ENCODE results near the gene GNAO1.
A peak's percentile ranks its signal among the peaks of the same experiment; 100 is the strongest.

The GNAO1 gene

DNA sequence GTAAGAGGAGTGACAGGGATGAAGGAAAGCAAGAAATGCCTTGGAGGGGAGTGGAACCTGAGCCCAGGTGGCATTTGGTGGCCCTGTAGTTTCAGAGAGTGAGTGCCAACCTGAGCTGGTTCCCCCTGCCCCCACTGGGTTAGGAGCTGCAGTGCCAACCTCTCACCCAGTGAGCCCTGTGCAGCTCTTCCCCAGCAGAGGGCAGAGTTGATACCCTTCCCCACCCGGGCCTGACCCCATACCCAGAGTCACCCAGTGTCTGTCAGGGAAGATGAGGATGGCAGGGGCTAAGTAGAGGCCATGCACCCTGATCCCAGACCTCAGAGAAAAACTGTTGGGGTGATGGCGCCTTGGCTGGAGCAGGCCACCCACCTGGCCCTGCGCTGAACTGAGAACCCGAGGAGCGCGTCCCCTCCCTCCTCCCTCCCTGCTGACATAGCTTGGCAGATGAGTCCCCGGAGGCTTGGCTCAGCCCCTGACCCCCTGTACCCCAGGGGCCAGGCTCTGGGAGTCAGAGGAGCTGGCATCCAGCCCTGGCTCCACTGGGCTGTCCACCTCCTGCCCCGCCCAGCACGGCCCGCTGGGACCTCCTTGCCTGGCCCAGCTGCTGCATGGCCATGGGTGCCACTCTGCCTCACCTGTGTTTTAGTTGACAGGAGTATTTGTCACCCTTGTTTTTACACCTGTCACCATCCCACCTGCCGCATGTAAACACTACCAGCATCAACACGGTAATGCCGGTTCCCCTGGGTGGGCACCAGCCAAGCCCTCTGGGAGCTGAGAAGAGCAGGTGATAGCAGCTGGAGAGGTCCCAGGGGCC, 120.1 kb downstream of the GNAO1 start:
- no peak for DNase-seq (ENCODE audit: low read depth in 2 of 2, low spot score in 1 of 2)

DNA sequence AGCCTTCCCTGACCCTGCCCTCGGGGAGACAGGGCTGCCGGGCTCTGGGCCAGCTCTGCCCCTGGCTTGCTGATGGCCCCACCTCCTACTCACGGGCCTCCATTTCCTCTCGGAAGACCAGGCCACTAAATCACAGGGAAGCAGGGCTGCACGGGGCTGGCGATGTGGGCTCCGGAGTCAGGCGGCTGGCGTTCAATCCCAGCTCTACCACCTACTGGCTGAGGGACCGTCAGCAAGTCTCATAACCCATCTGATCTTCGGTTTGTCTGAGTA, 120.7 kb downstream of the GNAO1 start:
- DNase-seq (ENCODE audit: low read depth in 2 of 2, low spot score in 1 of 2), result no peak

DNA sequence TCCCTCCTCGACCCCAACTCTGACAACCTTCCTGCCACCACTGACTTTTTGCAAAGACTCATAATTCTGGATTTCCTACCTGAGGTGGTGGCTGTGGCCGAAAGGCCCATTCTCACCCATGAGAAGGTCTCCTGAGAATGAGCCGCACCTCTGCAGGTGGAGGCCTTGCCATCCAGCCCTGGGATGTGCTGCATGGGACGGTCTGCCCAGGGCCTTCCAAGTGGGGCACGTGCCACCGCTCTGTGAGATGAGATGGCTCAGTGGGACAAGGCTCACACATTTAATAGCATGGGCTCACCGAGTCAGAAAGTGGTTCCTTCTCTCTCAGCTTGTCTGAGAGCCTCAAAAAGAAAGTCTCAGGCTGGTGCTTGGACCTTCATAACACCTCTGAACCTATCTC, 121.3 kb downstream of the GNAO1 start:
- DNase-seq (ENCODE audit: low read depth in 2 of 2, low spot score in 1 of 2), result no peak

DNA sequence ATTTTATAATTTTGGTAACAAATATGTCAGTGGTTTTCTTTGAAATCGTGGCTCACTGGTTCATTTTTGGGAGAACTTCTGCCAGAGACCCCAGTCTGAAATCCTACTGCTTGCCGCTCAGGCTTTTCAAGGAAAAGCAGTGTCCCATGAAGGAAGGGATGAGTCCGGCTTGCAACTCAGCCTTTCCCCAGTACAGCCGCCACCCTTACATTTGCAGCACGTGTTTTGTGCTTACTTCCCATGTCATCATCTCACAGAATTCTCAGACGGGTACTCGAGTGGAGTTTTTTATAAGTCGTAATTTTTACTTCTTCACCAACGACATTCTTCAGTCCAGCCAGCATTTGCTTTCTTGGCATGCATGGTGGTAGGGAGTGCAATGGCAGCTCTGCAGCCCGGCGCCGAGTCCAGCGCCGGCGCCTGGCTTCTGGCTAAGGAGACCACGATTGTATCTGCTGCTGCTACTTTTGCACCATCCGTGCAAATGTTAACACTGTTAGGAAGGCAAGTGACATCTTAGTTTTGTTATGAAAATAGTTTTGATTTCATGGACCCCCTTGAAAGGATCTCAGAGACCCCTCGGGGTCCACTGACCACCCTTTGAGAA, 123.1 kb downstream of the GNAO1 start:
- no peak for DNase-seq (ENCODE audit: low read depth in 2 of 2, low spot score in 1 of 2)

GRCh38 chr16:56315955-56316354, 124.7 kb downstream of the GNAO1 start:
- no peak for DNase-seq (ENCODE audit: low read depth in 2 of 2, low spot score in 1 of 2)

DNA sequence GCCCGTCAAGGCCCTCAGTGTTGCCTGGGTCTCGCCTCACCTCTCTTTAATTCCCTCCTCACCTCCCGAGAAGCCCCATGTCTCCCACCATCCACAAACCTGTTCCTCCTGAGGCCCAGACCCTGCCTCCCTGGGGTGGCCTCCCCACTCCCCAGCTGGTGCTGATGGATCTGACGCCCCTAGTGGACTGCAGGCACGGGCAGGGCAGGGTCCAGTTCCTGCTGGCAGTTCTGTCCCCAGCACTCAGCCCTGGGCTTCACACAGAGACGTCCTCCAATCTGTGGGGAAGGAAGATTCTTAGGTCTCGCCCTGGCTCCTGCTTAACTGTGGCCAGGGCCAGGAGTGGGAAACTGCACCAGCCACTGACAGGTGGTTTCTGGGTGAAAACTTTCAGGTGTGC, 125.3 kb downstream of the GNAO1 start:
- no peak for DNase-seq (ENCODE audit: low read depth in 2 of 2, low spot score in 1 of 2)

- peak; percentile 37 to 61 for DNase-seq (ENCODE audit: low read depth in 2 of 2, low spot score in 1 of 2)
Measured at GRCh38 chr16:56317998-56318826, 126.9 kb downstream of the GNAO1 start.

DNA sequence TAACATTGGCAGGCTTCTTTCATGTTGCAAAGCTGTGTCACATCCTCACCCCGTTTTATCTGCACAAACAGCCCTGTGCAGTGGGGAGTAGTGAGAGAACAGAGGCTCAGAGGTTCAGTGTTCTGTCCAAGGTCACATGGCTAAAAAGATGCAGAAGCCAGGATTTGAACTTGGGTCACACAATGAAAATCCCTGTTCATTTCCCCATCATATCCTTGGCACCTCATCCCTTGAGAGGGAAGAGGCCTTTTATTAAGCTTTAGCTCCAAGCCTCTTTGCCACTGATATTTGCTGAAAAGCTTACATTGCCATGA, 127.5 kb downstream of the GNAO1 start:
- DNase-seq (ENCODE audit: low read depth in 2 of 2, low spot score in 1 of 2), result no peak

- DNase-seq (ENCODE audit: low read depth in 2 of 2, low spot score in 1 of 2), result no peak
Measured at GRCh38 chr16:56319376-56319775, 128.1 kb downstream of the GNAO1 start.

DNA sequence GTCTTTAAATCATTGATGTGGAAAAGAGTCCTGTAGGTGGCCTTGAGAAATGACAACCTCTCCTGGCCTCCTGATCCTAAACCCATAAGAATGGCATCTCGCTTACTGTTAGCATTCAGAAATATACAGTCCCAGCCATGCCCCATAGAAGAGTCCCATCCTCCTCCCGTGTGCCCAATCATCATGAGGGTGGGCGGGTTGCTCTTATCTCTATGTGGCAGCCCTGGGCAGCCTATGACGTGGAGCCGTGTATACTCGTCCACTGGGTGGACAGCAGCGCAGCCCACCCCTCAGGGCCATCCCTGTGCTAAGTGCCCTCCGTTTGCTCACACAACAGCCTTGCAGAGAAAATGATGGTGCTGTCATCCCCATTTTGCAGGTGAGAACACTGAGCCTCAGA, 128.8 kb downstream of the GNAO1 start:
- no peak for DNase-seq (ENCODE audit: low read depth in 2 of 2, low spot score in 1 of 2)

DNA sequence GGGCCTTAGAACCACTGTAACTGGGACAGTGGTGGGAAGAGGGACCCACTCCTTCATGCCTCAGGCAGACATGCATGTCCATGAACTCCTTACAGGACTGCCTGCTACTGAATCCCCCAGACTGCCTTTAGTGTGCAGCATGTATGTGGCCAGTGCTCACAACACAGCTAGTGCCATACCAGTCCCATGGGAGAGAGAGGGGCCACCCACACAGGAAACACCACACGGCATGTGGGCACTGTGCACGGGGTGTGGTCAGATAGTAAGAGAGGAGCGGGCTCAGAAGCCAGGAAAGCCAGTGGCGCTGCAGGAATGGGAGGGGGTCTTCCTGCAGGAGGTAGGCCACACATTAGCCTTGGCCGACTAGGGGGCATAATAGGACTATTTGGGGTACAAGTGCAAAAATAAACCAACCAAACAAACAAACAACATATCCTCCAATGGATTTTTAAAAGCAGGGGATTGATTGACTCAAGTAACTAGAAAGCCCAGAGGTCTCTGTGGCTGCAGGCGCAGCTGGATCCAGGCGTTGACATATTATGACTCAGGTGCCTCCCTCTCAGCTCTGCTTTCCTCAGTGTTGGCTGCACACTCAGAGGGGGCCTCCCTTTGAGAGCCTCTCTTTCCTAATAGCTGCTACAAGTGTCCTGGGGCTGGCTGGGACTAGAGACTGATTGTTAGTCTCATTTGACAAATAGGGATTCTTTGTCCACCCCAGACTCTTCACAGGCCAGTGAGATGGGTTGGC, 129.7 kb downstream of the GNAO1 start:
- DNase-seq (ENCODE audit: low read depth in 2 of 2, low spot score in 1 of 2), result no peak

DNA sequence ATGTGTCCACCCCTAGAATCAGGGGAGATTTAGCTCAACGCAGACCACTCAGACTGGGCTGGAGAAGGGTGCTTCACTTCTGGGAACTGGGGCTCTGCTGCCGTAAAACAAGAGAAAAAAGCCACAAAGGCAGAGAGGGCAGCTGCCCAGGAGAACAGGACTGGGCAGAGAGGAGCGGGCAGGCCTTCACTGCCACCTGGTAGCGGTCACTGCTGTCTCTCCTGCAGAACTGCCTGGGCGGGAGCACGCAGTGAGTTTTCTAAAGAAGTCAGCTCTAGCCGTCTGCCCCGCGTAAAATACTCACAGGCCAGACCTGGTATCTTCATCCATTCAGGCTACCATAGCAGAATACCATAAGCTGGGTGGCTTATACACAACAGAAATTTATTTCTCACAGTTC, 130.3 kb downstream of the GNAO1 start:
- DNase-seq (ENCODE audit: low read depth in 2 of 2, low spot score in 1 of 2), result no peak

GRCh38 chr16:56324406-56324805, 133.1 kb downstream of the GNAO1 start:
- no peak for DNase-seq (ENCODE audit: low read depth in 2 of 2, low spot score in 1 of 2)

- DNase-seq (ENCODE audit: low read depth in 2 of 2, low spot score in 1 of 2), result no peak
Measured at GRCh38 chr16:56325956-56326355, 134.7 kb downstream of the GNAO1 start.

DNA sequence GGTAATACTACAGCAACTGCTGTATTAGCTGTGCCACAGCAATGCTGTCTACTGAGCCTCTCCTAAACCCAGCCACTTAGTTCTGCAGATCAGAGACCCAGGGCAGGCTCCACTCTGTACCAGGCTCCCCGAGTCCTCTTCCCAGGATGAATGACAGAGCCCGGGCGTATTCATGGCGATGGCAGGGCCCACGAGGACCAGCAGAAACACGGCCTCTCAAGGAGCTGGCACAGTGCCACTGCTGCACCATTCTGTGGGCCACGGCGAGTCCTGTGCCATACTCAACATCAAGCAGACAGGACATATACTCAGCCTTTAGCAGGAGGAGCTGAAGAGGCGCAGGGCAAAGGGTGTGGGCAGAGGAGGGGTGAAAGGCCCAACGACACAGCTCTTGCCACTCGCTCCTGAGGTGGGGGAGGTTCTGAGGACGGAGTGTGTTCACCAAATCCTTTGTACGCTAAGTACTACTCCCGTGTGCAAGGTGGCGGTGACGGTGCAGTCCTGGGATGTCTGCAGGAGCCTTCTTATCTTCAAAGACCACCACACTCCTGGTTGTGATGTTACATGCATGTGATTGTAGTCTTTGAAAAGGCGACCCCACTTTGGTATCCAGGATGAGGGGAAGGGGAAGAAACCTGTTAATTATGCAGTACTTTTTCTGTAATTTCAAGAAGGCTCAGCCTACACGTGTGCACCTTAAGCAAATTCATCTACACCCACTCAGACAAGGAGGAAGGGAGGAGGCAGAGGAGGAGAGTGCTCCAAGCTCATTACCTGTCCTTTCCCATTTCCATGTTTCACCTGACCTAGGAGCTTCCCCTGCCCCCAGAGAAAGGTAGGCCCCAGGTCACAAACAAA, 136.0 kb downstream of the GNAO1 start:
- DNase-seq (ENCODE audit: low read depth in 2 of 2, low spot score in 1 of 2), result no peak

- no peak for DNase-seq (ENCODE audit: low read depth in 2 of 2, low spot score in 1 of 2)
Measured at GRCh38 chr16:56327929-56328258, 136.6 kb downstream of the GNAO1 start.

DNA sequence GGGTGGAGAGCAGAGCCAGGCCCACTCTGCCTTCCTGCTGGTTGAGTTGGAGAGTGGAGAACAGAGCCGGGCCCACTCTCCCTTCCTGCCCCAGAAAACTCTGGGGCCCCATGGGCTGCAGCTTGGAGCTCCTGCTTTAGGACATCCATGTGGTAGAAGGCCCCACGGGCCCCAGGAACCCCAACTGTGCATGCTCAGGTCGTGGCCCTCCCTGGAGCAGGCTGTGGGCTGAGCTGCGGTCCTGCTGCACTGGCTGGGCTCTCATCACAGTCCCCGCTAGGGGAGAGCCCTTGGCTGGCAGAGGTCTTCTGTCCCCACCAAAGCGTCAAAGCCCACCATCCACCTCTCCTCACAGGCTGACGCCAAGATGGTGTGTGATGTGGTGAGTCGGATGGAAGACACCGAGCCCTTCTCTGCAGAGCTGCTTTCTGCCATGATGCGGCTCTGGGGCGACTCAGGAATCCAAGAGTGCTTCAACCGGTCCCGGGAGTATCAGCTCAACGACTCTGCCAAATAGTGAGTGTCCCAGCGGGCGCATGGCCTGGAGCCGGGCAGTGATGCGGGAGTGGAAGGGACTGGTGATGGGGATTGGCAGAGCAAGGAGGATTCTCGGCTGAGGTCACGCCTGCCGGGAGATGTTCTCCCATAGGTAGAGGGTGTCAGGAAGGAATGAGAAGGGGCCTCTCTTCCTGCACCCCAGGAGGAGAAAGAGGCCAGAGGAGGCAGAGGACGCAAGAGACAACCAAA, 137.2 kb downstream of the GNAO1 start:
- DNase-seq (ENCODE audit: low read depth in 2 of 2, low spot score in 1 of 2), result no peak

- no peak for DNase-seq (ENCODE audit: low read depth in 2 of 2, low spot score in 1 of 2)
Measured at GRCh38 chr16:56329887-56330286, 138.6 kb downstream of the GNAO1 start.

- DNase-seq (ENCODE audit: low read depth in 2 of 2, low spot score in 1 of 2), result no peak
Measured at GRCh38 chr16:56330476-56330875, 139.2 kb downstream of the GNAO1 start.

DNA sequence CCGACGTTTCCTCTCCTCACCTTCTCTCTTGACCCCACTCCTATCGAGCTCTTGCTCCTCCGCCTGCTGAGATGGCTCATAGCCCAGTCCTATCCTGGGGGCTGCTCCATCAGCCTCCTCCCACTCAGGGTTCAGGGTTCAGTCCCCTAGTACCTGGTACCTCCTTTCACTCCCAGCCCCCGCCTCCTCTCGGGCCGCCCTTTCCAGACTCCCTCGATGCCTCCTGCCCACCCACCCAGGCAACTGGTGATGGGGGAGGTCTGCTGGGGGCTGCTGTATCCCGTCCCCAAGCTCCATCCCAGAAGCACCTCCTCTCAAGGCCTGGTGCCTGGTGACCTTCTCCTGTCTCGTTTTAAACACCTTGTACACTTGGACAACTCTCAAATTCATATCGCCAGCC, 140.1 kb downstream of the GNAO1 start:
- DNase-seq (ENCODE audit: low read depth in 2 of 2, low spot score in 1 of 2), result no peak

Measured in stimulated activated CD8-positive, alpha-beta memory T cell treated with anti-CD3 and anti-CD28 coated beads, Interleukin-4, amount 100 ng/mL, for 1 hour (primary cell).